CD4-positive, alpha-beta T cell treated with Interleukin-15 for 4 hours (primary cell): Measurements from ENCODE around the gene SMARCAL1.
"Not testable (repeated sequence)": the region's sequence is repeated elsewhere in the genome, so short reads cannot be mapped to it uniquely, and the experiment has no call there.

Experiments used
- DNase-seq: peaks from one replicate; pipeline ENCODE4 v3.0.0-alpha.2; 2020; ENCODE audit warnings: low spot score

SMARCAL1 gene

GRCh38 chr2:216502381-216503158 lies 90.3 kb downstream of the SMARCAL1 start:
- no peak for DNase-seq

GRCh38 chr2:216503159-216503629 lies 90.9 kb downstream of the SMARCAL1 start:
- no peak for DNase-seq

GRCh38 chr2:216503697-216504375 lies 91.6 kb downstream of the SMARCAL1 start:
- DNase-seq = no peak

GRCh38 chr2:216504376-216504762 lies 92.1 kb downstream of the SMARCAL1 start:
- no peak for DNase-seq

- no peak for DNase-seq
Measured at GRCh38 chr2:216505133-216506106, 93.1 kb downstream of the SMARCAL1 start.

- no peak for DNase-seq
Measured at GRCh38 chr2:216507220-216508160, 95.2 kb downstream of the SMARCAL1 start.

GRCh38 chr2:216508229-216508628 lies 95.9 kb downstream of the SMARCAL1 start:
- no peak for DNase-seq

- DNase-seq = no peak
Measured at GRCh38 chr2:216516730-216517350, 104.6 kb downstream of the SMARCAL1 start.

GRCh38 chr2:216517447-216518225 lies 105.4 kb downstream of the SMARCAL1 start:
- DNase-seq = no peak

- not testable (repeated sequence) for DNase-seq
Measured at GRCh38 chr2:216518566-216519119, 106.4 kb downstream of the SMARCAL1 start.

- DNase-seq = peak; percentile 51
Measured at GRCh38 chr2:216519154-216519762, 107.0 kb downstream of the SMARCAL1 start.

- DNase-seq = no peak
Measured at GRCh38 chr2:216520112-216520511, 107.8 kb downstream of the SMARCAL1 start.

GRCh38 chr2:216522892-216523502 lies 110.7 kb downstream of the SMARCAL1 start:
- DNase-seq = no peak

GRCh38 chr2:216525972-216526371 lies 113.7 kb downstream of the SMARCAL1 start:
- no peak for DNase-seq

GRCh38 chr2:216526939-216527338 lies 114.7 kb downstream of the SMARCAL1 start:
- no peak for DNase-seq

GRCh38 chr2:216527600-216527999 lies 115.3 kb downstream of the SMARCAL1 start:
- no peak for DNase-seq

GRCh38 chr2:216532562-216532961 lies 120.3 kb downstream of the SMARCAL1 start:
- DNase-seq = no peak
